ENCODE results near the gene TTR. TPM values are rescaled to one million over a fixed set of nuclear protein-coding genes. Genes with fewer than 3 reads are reported as not detected.

Gene TTR
- not detected for total RNA-seq

DNA sequence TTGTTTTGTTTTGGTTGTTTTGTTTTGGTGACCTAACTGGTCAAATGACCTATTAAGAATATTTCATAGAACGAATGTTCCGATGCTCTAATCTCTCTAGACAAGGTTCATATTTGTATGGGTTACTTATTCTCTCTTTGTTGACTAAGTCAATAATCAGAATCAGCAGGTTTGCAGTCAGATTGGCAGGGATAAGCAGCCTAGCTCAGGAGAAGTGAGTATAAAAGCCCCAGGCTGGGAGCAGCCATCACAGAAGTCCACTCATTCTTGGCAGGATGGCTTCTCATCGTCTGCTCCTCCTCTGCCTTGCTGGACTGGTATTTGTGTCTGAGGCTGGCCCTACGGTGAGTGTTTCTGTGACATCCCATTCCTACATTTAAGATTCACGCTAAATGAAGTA is at the start of gene TTR:
TSS of gene TTR (plus strand) at position 250 of the 400 bp plus-strand sequence. CDS start at position 276, 26 bp downstream.
- TF ChIP-seq, protein P1, sequence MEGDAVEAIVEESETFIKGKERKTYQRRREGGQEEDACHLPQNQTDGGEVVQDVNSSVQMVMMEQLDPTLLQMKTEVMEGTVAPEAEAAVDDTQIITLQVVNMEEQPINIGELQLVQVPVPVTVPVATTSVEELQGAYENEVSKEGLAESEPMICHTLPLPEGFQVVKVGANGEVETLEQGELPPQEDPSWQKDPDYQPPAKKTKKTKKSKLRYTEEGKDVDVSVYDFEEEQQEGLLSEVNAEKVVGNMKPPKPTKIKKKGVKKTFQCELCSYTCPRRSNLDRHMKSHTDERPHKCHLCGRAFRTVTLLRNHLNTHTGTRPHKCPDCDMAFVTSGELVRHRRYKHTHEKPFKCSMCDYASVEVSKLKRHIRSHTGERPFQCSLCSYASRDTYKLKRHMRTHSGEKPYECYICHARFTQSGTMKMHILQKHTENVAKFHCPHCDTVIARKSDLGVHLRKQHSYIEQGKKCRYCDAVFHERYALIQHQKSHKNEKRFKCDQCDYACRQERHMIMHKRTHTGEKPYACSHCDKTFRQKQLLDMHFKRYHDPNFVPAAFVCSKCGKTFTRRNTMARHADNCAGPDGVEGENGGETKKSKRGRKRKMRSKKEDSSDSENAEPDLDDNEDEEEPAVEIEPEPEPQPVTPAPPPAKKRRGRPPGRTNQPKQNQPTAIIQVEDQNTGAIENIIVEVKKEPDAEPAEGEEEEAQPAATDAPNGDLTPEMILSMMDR (IDR thresholded peaks at IDR 0.05; ENCODE audit: low read depth) = no peak

DNA sequence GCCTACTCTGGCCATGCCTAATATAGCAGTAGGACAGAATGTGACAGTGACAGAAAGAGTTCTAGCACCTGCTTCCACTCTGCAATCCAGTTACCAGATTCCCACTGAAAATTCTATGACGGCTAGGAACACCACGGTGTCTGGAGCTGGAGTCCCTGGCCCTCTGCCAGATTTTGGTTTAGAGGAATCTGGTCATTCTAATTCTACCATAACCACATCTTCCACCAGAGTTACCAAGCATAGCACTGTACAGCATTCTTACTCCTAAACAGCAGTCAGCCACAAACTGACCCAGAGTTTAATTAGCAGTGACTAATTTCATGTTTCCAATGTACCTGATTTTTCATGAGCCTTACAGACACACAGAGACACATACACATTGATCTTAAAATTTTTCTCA is 45.2 kb upstream of the TTR start:
- TF ChIP-seq, protein P1 (IDR thresholded peaks at IDR 0.05; ENCODE audit: low read depth) = no peak

DNA sequence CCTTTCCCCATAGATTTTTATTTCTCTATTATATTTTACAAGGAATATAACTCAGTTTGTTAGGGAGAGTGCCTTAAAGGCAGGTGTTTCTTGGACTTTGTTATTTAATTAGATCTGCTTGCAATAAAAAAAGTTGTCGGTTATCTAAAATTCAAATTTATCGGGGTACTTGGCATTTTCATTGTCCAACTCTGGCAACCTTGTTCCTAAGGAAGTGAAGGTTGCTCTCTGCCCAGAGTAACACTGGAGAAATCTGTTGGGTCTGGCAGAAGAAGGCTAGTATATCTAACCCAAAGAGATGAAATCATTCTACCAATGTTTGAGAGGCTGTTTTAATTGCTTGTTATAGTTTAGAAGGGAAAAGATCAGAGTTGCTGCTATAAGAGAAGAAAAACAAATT is 42.8 kb upstream of the TTR start:
- TF ChIP-seq, protein P1 (IDR thresholded peaks at IDR 0.05; ENCODE audit: low read depth) = no peak

DNA sequence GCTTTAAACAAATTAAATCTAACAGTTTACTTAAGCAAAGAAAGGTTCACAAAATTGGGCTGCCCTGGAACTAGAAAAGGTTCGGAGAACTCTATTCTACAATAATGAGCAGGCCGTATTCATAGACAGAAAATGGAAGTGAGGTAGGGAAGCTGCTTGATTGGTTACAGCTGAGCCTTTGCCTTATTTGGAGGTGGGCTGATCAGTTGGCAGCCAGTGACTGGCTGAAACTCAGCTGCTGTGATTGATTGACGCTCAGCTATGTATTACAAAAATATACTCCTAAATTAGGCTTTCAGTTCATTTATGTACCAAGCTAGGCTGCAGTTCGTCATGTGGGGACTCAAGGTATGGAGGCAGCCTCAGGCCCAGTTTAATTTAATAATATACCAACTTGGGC is 42.3 kb upstream of the TTR start:
- TF ChIP-seq, protein P1 (IDR thresholded peaks at IDR 0.05; ENCODE audit: low read depth) = no peak

DNA sequence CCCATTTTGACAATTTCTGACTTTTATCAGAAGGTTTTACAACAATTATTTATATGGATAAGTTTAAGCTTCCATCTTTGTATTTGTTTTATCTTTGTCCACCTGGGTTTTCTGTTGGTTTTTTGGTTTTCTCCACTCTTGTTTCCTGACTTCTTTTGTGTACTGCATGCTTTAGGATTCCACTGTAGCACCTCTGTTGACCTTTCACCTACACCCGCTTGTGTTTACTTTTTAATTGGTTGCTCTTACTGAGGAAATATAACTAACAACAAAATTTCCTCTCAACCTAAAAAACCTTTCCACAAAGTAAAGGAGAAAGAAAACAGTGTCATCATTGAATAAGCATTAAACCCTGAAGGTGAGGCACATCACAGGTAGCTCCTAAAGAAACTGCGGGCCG is 39.8 kb upstream of the TTR start:
- TF ChIP-seq, protein P1 (IDR thresholded peaks at IDR 0.05; ENCODE audit: low read depth) = no peak

DNA sequence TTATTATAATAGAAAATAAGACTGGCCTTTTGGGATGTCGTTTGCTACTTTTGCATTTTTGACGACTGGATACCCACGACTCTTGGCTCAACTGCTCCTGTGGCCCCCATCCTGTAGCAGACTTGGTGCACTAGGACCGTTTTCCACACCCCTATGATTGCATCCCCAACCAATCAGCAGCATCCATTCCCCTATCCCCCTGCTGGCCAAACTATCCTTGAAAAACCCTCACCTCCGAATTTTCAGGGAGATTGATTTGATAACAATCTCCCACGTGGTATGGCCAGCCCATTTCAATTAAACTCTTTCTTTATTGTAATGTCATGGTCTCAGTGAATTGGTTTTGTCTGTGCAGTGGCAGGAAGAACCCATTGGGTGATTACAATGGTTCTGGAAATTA is 37.9 kb upstream of the TTR start:
- TF ChIP-seq, protein P1 (IDR thresholded peaks at IDR 0.05; ENCODE audit: low read depth) = no peak

DNA sequence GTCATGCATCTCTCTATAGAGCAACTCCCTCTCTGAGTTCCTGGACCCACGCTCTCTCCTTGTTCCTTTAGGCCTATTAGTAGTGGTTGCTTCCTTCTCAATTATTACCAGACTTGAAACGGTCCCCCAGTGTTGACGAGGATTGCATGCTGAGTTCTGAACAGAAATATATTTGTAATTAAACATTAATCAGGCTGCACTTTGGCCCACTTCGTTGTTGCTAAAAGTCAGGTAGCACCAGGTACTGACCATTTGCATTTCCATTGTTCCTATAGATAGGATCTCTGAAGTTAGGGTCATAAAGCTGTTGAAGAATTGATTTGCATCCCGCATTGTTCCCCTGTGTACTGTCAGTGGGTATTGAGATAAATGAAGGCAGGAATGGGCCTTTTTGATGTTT is 36.9 kb upstream of the TTR start:
- TF ChIP-seq, protein P1 (IDR thresholded peaks at IDR 0.05; ENCODE audit: low read depth) = no peak

All from subcutaneous adipose tissue (tissue), 4 donors.